Heart left ventricle (tissue), 16 donors: Measurements from ENCODE around the gene TESPA1. TPM values are rescaled to one million over a fixed set of nuclear protein-coding genes. Genes with fewer than 3 reads are reported as not detected.

Source experiments
- ATAC-seq, 4 donors: fragments of 200-7000 bp; cut with Tn5 transposase; one replicate each; pipeline ENCODE4 v1.9.1; 2020 to 2022; ENCODE audit warnings: moderate library complexity in 4 of 4, mild to moderate bottlenecking in 3 of 4, moderate number of reproducible peaks in 1 of 4
- DNase-seq, 5 donors: peaks; one replicate each; pipeline ENCODE4 v3.0.0-alpha.2; 2020
- H3K27ac ChIP-seq, 12 donors: fragments of 200-600 bp; sonication (generic) in 4 of 12; one replicate each; pipeline versions ENCODE4 v1.5.0 to v1.8.0; 2016 to 2022; ENCODE audit warnings: mild to moderate bottlenecking in 2 of 12
- H3K27me3 ChIP-seq, 9 donors: fragments of 200-600 bp; sonication (generic) in 2 of 9; one replicate each; pipeline versions ENCODE4 v1.5.1 to v1.8.0; 2016 to 2022; ENCODE audit warnings: mild to moderate bottlenecking in 3 of 9
- H3K36me3 ChIP-seq, 9 donors: fragments of 200-600 bp; sonication (generic) in 2 of 9; one replicate each; pipeline versions ENCODE4 v1.5.0 to v1.8.0; 2018 to 2022; ENCODE audit warnings: mild to moderate bottlenecking in 2 of 9
- H3K4me1 ChIP-seq, 12 donors: fragments of 200-600 bp; sonication (generic) in 4 of 12; one replicate each; pipeline versions ENCODE4 v1.5.0 to v1.8.0; 2016 to 2022; ENCODE audit warnings: mild to moderate bottlenecking in 3 of 12
- H3K4me3 ChIP-seq, 12 donors: fragments of 200-600 bp; sonication (generic) in 4 of 12; one replicate each; pipeline versions ENCODE4 v1.5.0 to v1.8.0; 2017 to 2022; ENCODE audit warnings: mild to moderate bottlenecking in 9 of 12, moderate library complexity in 4 of 12
- H3K9me3 ChIP-seq, 12 donors: fragments of 200-600 bp; sonication (generic) in 4 of 12; one replicate each; pipeline versions ENCODE4 v1.5.0 to v1.8.0; 2016 to 2022; ENCODE audit warnings: mild to moderate bottlenecking in 1 of 12
- POLR2A ChIP-seq, 2 donors: fragments of 450-650 bp; IDR thresholded peaks; one replicate each; pipeline ENCODE4 v1.6.1; 2017; ENCODE audit warnings: antibody characterized with exemption in 2 of 2, mild to moderate bottlenecking in 2 of 2, moderate library complexity in 2 of 2
- whole genome bisulfite sequencing, 4 donors: extraction: QIAGEN DNeasy Blood & Tissue Kit in 2 of 4; methylation state at CpG; one replicate each; pipeline versions ENCODE4 v1.1.5 to v1.1.7; 2013 to 2018; 5-methylcytosine and 5-hydroxymethylcytosine counted together
- intact Hi-C, 10 donors: fragments of 100-400 bp; cut with DNase I; formaldehyde crosslinking; loops; one replicate each; pipeline versions ENCODE4 v1.11.1 to v1.14.2; 2022
- polyA plus RNA-seq, 2 donors: library from polyadenylated mRNA; stranded (reverse); fragments of 200-250 nt; gene quantifications; one replicate each; pipeline ENCODE4 v1.2.3, GENCODE V29; 2013
- total RNA-seq, 9 donors: library from RNA; depleted of rRNA in 2 of 9; stranded (reverse); fragments of >200 nt in 2 of 9; fragmentation: NEBNext Ultra II Directional in 3 of 9; extraction: Animal tissue kit (Norgen Biotek cat#: 25700) in 3 of 9; gene quantifications; one replicate each; pipeline versions ENCODE4 v1.1.0 to v1.2.4, GENCODE V29; 2016 to 2023
- TF ChIP-seq, protein P1 (sequence below), 12 donors: fragments of 200-600 bp; sonication (generic) in 4 of 12; IDR thresholded peaks; one replicate each; pipeline versions ENCODE4 v1.5.0 to v1.8.0; 2018 to 2022; ENCODE audit warnings: antibody characterized with exemption in 12 of 12, mild to moderate bottlenecking in 5 of 12
- donor health status: ischemic (EF 13 %, LVEDD 7.1; RV severe dilation, severe dysfunction).
- donor health status: healthy with polysubstance abuse.
- donor health status: DM: no; HTN: yes; CAD: no.
- donor health status: DM: no; HTN: no; CAD: no.
- donor health status: ischemic (EF 25% LVEDD 6.9; RV normal size, moderate dysfunction).
- donor health status: ischemic (EF 25% LVEDD 5.7; RV mildly dilated, moderate dysfunction).
- donor health status: healthy.
- donor health status: DM: yes; HTN: yes; CAD: no.
- donor health status: ischemic (EF 35%, LVEDD 5.7; RV mildly dilated, moderate dysfunction).
- donor health status: nonischemic (EF 11% LVEDD 7.7; RV severe dilation, severe dysfunction).
- donor health status: DM: yes; HTN: yes; CAD: no.
- donor health status: PGD.
- donor health status: ischemic (EF 29% LVEDD 5.4; RV normal size, mild dysfunction).
- donor health status: nonischemic (EF 23%, LVEDD 6.1; RV moderate dilation, normal function).

TESPA1 gene
- total and polyA plus RNA-seq, 11 donors: 0.16 to 2.9 (median 0.49) TPM; not detected in 1

DNA sequence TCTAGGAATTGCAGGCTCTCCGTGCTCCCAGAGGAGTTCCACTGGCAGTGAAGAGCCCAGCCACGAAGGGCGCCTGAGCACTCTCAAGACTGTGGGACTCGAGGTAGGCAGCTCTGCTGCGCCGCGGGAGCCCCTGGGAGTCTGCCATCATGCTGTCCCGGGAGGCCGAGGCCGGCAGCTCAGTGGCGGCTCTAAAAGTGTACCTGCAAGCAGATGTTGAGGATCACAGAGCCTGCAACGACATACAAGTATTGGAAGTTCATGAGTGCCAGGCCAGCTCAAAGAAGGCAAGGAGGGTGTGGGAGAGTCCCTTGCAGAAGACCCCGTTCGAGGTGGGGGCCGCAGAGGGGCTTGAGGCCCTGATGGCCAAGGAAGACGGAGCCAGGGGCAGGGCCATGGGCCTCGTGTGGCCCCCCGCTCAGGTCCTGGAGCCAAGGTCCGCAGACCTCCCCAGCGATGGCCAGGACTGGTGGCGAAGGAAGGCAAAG, 67.5 kb downstream of the TESPA1 start:
- H3K36me3 ChIP-seq: no peaks in the 10 kb centered on the region
- DNase-seq (no peak), ATAC-seq (no peak)
- WGBS, 4 donors: 85 to 88% (median 86%) methylated on average over 21 of the region's 21 CpGs
- no peaks in the 10 kb centered on the region for H3K9me3 ChIP-seq
- H3K4me3 ChIP-seq: no peak overlapping the region
- H3K27ac ChIP-seq: no peak overlapping the region
- H3K27me3 ChIP-seq: peaks cover 0 to 11% (median 0%) of the 10 kb centered on the region in 9 donors
- H3K4me1 ChIP-seq: no peaks in the 10 kb centered on the region
- intact Hi-C loops: no loop called here
- TF ChIP-seq, protein P1, sequence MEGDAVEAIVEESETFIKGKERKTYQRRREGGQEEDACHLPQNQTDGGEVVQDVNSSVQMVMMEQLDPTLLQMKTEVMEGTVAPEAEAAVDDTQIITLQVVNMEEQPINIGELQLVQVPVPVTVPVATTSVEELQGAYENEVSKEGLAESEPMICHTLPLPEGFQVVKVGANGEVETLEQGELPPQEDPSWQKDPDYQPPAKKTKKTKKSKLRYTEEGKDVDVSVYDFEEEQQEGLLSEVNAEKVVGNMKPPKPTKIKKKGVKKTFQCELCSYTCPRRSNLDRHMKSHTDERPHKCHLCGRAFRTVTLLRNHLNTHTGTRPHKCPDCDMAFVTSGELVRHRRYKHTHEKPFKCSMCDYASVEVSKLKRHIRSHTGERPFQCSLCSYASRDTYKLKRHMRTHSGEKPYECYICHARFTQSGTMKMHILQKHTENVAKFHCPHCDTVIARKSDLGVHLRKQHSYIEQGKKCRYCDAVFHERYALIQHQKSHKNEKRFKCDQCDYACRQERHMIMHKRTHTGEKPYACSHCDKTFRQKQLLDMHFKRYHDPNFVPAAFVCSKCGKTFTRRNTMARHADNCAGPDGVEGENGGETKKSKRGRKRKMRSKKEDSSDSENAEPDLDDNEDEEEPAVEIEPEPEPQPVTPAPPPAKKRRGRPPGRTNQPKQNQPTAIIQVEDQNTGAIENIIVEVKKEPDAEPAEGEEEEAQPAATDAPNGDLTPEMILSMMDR (IDR thresholded peaks at IDR 0.05): no peak
- TF ChIP-seq POLR2A (IDR thresholded peaks at IDR 0.05): no peak

Other genes starting within 250 kb of the TESPA1 start
- not detected for gene MUCL1, start 130.2 kb downstream of the TESPA1 start, total RNA-seq
- gene MUCL1, start 130.2 kb downstream of the TESPA1 start, polyA plus RNA-seq: not detected
- gene NEUROD4, start 35.2 kb upstream of the TESPA1 start, total RNA-seq: not detected
- not detected for gene NEUROD4, start 35.2 kb upstream of the TESPA1 start, polyA plus RNA-seq
- not detected for gene OR9K2, start 141.6 kb upstream of the TESPA1 start, total RNA-seq
- not detected for gene OR9K2, start 141.6 kb upstream of the TESPA1 start, polyA plus RNA-seq
- gene OR10A7, start 236.3 kb upstream of the TESPA1 start, total RNA-seq: not detected
- not detected for gene OR10A7, start 236.3 kb upstream of the TESPA1 start, polyA plus RNA-seq